IPS-15b (cell line): ENCODE data around the gene GABRB2.
"Not testable (repeated sequence)": the region's sequence is repeated elsewhere in the genome, so short reads cannot be mapped to it uniquely, and the experiment has no call there.

ENCODE experiments used
- H3K27me3 ChIP-seq: one replicate; pipeline ENCODE4 v1.6.1; 2013; ENCODE audit warnings: low read length; ENCODE audit not compliant: control insufficient read depth, insufficient read depth
- H3K36me3 ChIP-seq: one replicate; pipeline ENCODE4 v1.6.1; 2013; ENCODE audit warnings: low read length; ENCODE audit not compliant: control insufficient read depth, insufficient read depth
- H3K4me1 ChIP-seq: one replicate; pipeline ENCODE4 v1.6.1; 2013; ENCODE audit warnings: mild to moderate bottlenecking, low read length; ENCODE audit not compliant: control insufficient read depth, insufficient read depth
- H3K4me3 ChIP-seq: one replicate; pipeline ENCODE4 v1.5.1; 2013; ENCODE audit warnings: low read depth, low read length
- H3K9ac ChIP-seq: one replicate; pipeline ENCODE4 v1.6.1; 2013; ENCODE audit warnings: low read depth, mild to moderate bottlenecking, low read length
- H3K9me3 ChIP-seq: one replicate; pipeline ENCODE4 v1.6.1; 2013; ENCODE audit warnings: mild to moderate bottlenecking, low read length; ENCODE audit not compliant: control insufficient read depth, insufficient read depth

Gene GABRB2

DNA sequence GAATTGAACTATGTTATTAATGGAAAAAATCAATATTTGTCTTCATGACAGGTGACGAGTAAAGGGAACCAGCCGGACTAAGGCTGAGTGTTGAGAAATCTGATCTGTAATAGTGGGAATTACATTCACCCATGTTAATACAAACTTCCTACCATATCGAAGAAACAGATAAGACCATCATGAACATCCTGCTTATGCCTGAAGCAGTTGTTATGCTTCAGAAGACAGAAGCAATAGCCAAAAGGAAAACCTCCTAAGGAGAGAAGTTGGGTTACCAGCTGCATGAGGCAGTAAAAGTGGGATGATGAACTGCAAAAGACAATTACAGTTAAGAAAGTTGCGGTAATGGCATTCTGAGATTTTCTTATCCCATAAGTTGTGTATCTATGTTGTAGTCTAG is 281.5 kb downstream of the GABRB2 start:
- H3K9me3 ChIP-seq, result no peaks in the 10 kb centered on the region
- no peak overlapping the region for H3K9ac ChIP-seq
- H3K27me3 ChIP-seq, result no peaks in the 10 kb centered on the region
- H3K4me3 ChIP-seq, result no peak overlapping the region
- no peaks in the 10 kb centered on the region for H3K36me3 ChIP-seq
- no peaks in the 10 kb centered on the region for H3K4me1 ChIP-seq

- Histone ChIP-seq H3K36me3 (no peaks in the 10 kb centered on the region), H3K4me1 (no peaks in the 10 kb centered on the region), H3K4me3 (no peak overlapping the region), H3K9me3 (no peaks in the 10 kb centered on the region), H3K27me3 (no peaks in the 10 kb centered on the region), H3K9ac (no peak overlapping the region)
Measured at GRCh38 chr5:161263191-161263590, 283.3 kb downstream of the GABRB2 start.

DNA sequence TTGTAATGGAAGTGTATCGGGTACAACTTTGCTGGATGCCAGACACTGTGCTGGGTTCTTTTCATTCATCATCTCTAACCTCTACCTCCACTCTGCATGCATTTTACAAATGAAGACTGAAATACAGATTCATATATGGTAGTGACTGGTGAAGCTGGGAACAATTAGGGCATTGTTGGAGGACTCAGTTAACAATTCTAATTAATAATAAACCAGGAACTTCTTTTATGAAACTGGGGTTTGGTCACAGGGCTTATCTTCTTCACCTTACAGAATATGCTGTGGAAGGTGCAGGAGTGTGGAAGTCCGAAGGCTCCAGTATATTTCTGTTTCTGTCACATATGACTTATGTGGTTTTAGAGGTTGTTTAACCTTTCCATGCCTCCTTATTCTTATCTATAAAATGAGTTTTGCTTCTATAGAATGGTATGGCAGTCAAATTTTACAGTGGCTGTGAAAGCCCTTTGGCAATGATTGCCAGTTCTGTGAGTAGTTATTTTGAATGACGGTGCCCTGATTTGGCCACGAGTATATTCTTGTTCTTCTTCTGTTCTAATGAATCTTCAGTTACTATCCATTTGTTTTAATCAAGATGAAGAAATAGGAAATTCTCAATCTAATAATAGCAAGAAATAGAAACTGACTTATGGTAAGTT is 284.7 kb downstream of the GABRB2 start:
- no peaks in the 10 kb centered on the region for H3K4me1 ChIP-seq
- H3K9me3 ChIP-seq, result no peaks in the 10 kb centered on the region
- no peak overlapping the region for H3K4me3 ChIP-seq
- H3K9ac ChIP-seq, result no peak overlapping the region
- H3K27me3 ChIP-seq, result no peaks in the 10 kb centered on the region
- no peaks in the 10 kb centered on the region for H3K36me3 ChIP-seq

GRCh38 chr5:161258438-161258837 is 288.1 kb downstream of the GABRB2 start:
- Histone ChIP-seq H3K36me3 (no peaks in the 10 kb centered on the region), H3K9me3 (no peaks in the 10 kb centered on the region), H3K4me1 (no peaks in the 10 kb centered on the region), H3K27me3 (no peaks in the 10 kb centered on the region), H3K4me3 (no peak overlapping the region), H3K9ac (no peak overlapping the region)

GRCh38 chr5:161256957-161257356 is 289.6 kb downstream of the GABRB2 start:
- H3K9me3 ChIP-seq, result no peaks in the 10 kb centered on the region

GRCh38 chr5:161252955-161253354 is 293.6 kb downstream of the GABRB2 start:
- H3K9me3 ChIP-seq, H3K4me1 ChIP-seq, H3K9ac ChIP-seq, H3K27me3 ChIP-seq, H3K36me3 ChIP-seq, H3K4me3 ChIP-seq: not testable (repeated sequence)

More at GRCh38 chr5:161256957-161257356, 289.6 kb downstream of the GABRB2 start:
- no peak overlapping the region for H3K9ac ChIP-seq
- no peaks in the 10 kb centered on the region for H3K4me1 ChIP-seq
- no peaks in the 10 kb centered on the region for H3K27me3 ChIP-seq
- no peaks in the 10 kb centered on the region for H3K36me3 ChIP-seq
- no peak overlapping the region for H3K4me3 ChIP-seq

DNA sequence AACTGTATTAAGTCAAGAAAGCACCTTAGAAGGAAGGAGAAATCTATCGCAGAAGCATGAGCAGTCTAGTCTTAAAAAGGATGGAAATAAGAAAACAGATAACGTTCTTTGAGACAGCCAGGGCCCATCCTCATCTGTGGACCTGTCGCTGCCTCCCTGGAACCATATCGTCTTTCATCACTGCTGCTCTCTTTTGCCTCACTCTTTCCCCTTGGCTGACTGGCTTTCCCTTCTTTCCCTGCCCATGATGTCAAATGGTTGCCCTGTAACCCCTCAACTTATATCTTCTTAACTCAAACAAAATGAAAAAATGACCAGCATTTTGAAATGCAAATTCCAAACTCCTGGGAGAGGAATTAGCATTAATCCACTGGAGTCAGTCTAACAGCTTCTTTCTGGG is 299.8 kb downstream of the GABRB2 start:
- H3K4me1 ChIP-seq, result peaks cover 4% of the 10 kb centered on the region
- H3K9ac ChIP-seq, result no peak overlapping the region
- no peaks in the 10 kb centered on the region for H3K9me3 ChIP-seq
- H3K36me3 ChIP-seq, result no peaks in the 10 kb centered on the region
- no peaks in the 10 kb centered on the region for H3K27me3 ChIP-seq
- H3K4me3 ChIP-seq, result no peak overlapping the region

GRCh38 chr5:161245846-161246245 is 300.7 kb downstream of the GABRB2 start:
- not testable (repeated sequence) for H3K9ac ChIP-seq, H3K4me3 ChIP-seq, H3K9me3 ChIP-seq, H3K4me1 ChIP-seq, H3K36me3 ChIP-seq, H3K27me3 ChIP-seq
